Panc1 (cell line): ENCODE data around the gene SNX10.

Experiments
- POLR2AphosphoS5 ChIP-seq: IDR thresholded peaks from 2 replicates; pipeline ENCODE4 v1.6.1; 2012; ENCODE audit warnings: mild to moderate bottlenecking, low read depth, low read length, moderate library complexity
- TF ChIP-seq, protein P1 (sequence below): fragments of 450-650 bp; IDR thresholded peaks from 2 replicates; pipeline ENCODE4 v1.5.1; 2017; ENCODE audit warnings: mild to moderate bottlenecking

DNA sequence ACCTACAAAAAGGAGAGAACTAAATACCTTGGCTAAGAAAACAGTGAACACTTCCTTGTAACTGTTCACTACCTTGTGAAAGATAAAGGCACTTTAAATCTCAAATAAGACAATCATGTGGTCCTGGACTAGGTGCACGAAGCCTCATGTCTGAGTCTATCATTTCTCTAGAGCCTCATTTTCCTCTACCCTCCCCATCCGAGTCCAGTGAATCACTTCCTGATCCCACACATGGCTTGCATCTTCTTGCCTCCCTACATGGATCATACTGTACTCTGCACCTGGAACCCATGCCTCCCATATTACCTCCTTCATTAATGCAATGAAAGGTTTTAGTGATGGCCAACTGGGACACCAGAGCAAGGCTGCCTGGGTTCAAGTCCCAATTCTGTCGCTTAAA is 34.5 kb downstream of the SNX10 start:
- TF ChIP-seq POLR2AphosphoS5, result no peak
- TF ChIP-seq, protein P1, sequence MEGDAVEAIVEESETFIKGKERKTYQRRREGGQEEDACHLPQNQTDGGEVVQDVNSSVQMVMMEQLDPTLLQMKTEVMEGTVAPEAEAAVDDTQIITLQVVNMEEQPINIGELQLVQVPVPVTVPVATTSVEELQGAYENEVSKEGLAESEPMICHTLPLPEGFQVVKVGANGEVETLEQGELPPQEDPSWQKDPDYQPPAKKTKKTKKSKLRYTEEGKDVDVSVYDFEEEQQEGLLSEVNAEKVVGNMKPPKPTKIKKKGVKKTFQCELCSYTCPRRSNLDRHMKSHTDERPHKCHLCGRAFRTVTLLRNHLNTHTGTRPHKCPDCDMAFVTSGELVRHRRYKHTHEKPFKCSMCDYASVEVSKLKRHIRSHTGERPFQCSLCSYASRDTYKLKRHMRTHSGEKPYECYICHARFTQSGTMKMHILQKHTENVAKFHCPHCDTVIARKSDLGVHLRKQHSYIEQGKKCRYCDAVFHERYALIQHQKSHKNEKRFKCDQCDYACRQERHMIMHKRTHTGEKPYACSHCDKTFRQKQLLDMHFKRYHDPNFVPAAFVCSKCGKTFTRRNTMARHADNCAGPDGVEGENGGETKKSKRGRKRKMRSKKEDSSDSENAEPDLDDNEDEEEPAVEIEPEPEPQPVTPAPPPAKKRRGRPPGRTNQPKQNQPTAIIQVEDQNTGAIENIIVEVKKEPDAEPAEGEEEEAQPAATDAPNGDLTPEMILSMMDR, result no peak
